Activated CD4-positive, CD25-positive, alpha-beta regulatory T cell treated with anti-CD3 and anti-CD28 coated beads, Interleukin-2, amount 50 U/mL, for 72 hours (primary cell): Measurements from ENCODE around the gene AOPEP.
"Not testable (repeated sequence)": the region's sequence is repeated elsewhere in the genome, so short reads cannot be mapped to it uniquely, and the experiment has no call there.

Source experiments
- DNase-seq: peaks from one replicate; pipeline ENCODE4 v3.0.0; 2021

Gene AOPEP

GRCh38 chr9:94872891-94873511, 146.5 kb downstream of the AOPEP start:
- DNase-seq, result no peak

- no peak for DNase-seq
Observed at GRCh38 chr9:94874316-94874715, 147.8 kb downstream of the AOPEP start.

GRCh38 chr9:94875300-94876020, 149.0 kb downstream of the AOPEP start:
- DNase-seq, result no peak

- not testable (repeated sequence) for DNase-seq
Observed at GRCh38 chr9:94878804-94879203, 152.3 kb downstream of the AOPEP start.

- DNase-seq, result no peak
Observed at GRCh38 chr9:94879230-94879629, 152.7 kb downstream of the AOPEP start.

GRCh38 chr9:94881023-94881422, 154.5 kb downstream of the AOPEP start:
- no peak for DNase-seq

- no peak for DNase-seq
Observed at GRCh38 chr9:94881454-94881853, 155.0 kb downstream of the AOPEP start.

- no peak for DNase-seq
Observed at GRCh38 chr9:94881940-94882339, 155.4 kb downstream of the AOPEP start.

GRCh38 chr9:94882966-94883641, 156.6 kb downstream of the AOPEP start:
- no peak for DNase-seq

- DNase-seq, result no peak
Observed at GRCh38 chr9:94885854-94886447, 159.5 kb downstream of the AOPEP start.

- no peak for DNase-seq
Observed at GRCh38 chr9:94887721-94888120, 161.2 kb downstream of the AOPEP start.

GRCh38 chr9:94888775-94889174, 162.3 kb downstream of the AOPEP start:
- DNase-seq, result no peak

GRCh38 chr9:94889628-94890027, 163.1 kb downstream of the AOPEP start:
- DNase-seq, result no peak

- DNase-seq, result no peak
Observed at GRCh38 chr9:94891183-94891582, 164.7 kb downstream of the AOPEP start.

GRCh38 chr9:94892675-94893074, 166.2 kb downstream of the AOPEP start:
- DNase-seq, result no peak

GRCh38 chr9:94894094-94894699, 167.7 kb downstream of the AOPEP start:
- no peak for DNase-seq

- DNase-seq, result no peak
Observed at GRCh38 chr9:94895668-94896067, 169.2 kb downstream of the AOPEP start.

- no peak for DNase-seq
Observed at GRCh38 chr9:94896512-94896911, 170.0 kb downstream of the AOPEP start.

- DNase-seq, result no peak
Observed at GRCh38 chr9:94899464-94900221, 173.1 kb downstream of the AOPEP start.

GRCh38 chr9:94900222-94901018, 173.9 kb downstream of the AOPEP start:
- DNase-seq, result no peak

GRCh38 chr9:94901019-94901363, 174.5 kb downstream of the AOPEP start:
- no peak for DNase-seq

GRCh38 chr9:94903961-94904421, 177.5 kb downstream of the AOPEP start:
- DNase-seq, result no peak
